Fibroblast of upper back skin (primary cell): ENCODE results near the gene PKN2.
A peak's percentile ranks its signal among the peaks of the same experiment; 100 is the strongest.
"Not testable (repeated sequence)": the region's sequence is repeated elsewhere in the genome, so short reads cannot be mapped to it uniquely, and the experiment has no call there.

Experiments
- DNase-seq: peaks from one replicate; pipeline ENCODE4 v3.0.0-alpha.2; 2013

PKN2 gene

DNA sequence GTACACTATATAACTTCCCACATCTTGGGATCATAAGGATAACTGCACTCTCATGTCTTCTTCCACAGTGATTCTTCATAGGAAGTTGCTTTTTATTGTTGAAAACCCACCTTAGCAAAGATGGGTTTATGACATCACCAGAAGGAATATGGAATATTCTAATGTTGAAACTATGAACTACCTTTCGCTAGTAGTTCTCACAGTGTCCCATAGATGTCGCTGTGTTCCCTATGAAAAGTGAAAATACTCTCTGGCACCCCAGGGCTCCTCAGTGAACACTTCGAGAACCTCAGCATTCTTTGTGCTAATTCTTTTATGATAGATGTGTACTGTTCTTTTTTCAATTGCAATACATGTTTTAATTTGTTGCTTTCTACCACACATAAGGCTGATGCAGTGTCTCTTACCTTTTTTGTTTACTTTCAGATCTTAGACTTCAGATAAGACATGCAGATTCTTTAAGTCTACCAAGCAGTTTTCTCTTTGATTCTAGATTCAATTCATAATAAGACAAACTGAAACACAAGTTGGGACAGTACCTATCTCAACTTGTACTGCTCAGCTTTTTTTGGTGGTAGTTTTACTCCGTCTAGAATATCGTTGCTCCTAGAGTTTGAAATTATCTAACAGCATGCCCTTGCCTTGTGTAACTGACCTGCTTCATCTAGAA, 116.4 kb downstream of the PKN2 start:
- peak; percentile 17 for DNase-seq

DNA sequence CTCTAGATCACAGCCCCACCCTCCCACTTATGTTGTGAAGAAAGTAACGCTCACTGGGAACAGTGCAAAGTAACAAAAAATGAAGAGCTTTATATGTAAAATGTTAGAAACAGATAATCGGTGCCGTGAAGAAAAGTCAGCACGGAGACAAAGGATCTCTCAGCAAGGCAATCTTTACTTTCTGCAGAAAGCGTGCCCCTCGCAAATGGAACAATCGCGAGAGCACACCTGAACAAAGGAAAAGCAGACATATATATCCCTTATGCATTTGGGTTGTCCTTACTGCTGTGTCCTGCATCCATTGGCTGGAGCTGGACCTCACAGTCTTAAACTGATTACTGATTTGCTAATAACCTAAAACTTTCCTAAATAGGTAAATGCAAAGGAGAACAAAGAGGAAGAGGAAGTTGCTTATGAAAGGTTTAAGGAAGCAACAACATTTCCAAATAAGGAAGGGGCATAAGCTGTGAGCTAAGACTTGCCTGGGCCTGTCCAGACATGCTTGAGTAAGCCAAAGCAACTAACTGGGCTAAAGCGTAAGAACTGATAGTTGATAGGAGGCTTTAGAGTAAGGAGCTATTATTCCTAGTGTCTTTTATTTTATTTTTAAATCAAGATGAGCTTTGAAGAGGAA, 117.6 kb downstream of the PKN2 start:
- peak; percentile 35 for DNase-seq

DNA sequence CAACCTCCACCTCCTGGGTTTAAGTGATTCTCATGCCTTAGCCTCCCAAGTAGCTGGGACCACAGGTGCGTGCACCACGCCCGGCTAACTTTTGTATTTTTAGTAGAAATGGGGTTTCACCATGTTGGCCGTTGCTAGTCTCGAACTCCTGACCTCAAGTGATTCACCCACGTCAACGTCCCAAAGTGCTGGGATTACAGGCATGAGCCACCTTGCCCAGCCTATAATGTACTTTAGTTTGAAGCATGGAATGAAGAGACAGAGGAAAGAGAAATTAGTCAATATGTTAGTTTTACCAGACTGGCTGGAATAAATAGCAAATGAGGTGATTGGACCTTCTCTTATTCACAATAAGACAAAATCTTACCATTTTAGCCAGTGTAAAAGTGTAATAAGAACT, 118.3 kb downstream of the PKN2 start:
- DNase-seq: peak; percentile 1

DNA sequence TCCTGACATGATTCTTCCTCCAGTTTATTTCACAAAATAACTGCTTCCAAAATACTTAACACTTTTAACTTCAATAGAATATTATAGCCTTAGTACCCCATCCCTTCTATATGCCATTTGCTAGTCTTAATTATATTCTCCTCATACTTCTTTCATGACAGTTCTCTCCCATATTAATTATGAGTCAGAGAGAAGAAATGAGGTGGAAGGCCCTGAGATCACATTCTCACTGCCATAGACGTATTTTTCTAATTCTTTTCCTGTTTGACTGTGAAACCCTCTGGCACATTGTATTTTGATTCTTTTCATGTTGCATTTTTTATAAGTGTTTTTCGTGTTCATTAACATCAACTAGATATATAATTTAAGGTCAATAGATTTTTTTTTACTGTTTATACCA, 118.9 kb downstream of the PKN2 start:
- peak; percentile 70 for DNase-seq

DNA sequence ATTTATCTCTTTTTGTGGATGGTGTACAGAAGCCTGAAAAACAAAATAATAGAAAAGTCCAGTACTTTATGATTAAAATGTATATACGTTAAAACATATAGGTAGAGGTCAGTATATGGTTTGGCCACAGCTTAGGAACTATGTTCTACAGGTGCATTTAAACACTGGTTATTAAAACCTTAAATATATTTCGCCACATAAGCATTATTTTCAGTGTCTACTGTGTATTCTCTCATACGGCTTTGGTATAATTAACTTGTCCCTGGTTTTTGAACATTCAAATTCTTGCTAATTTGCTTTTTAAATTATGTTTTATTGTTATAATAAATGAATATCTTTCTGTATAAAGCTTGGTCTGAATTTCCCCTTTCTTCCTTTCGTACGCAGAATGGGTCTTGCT, 119.4 kb downstream of the PKN2 start:
- no peak for DNase-seq

DNA sequence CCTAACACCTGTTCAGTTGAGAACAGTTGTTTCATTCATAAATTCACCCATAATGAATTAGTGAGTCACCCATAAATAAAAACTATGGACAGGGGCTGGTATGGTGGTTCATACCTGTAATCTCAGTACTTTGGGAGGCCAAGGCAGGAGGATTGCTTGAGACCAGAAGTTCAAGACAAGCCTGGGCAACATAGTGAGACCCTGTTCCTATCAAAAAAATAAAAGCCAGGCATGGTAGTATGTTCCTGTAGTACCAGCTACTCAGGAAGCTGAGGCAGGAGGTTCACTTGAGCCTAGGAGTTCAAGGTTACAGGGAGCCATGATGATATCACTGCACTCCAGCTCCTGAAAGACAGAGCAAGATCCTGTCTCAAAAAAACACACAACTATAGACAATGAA, 128.3 kb downstream of the PKN2 start:
- DNase-seq: no peak

DNA sequence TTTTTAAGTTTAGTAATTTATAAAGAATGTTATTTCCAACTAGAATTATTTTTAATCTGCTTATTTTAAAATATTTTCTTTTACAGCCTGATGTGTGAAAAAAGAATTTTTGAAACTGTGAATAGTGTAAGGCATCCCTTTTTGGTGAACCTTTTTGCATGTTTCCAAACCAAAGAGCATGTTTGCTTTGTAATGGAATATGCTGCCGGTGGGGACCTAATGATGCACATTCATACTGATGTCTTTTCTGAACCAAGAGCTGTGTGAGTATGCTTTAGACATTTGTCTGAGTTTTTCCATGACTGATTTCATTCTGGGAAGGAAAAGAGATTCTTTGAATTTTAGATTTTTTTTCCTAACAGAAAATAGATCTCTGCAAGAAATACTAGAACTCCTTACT, 129.4 kb downstream of the PKN2 start:
- DNase-seq: no peak

DNA sequence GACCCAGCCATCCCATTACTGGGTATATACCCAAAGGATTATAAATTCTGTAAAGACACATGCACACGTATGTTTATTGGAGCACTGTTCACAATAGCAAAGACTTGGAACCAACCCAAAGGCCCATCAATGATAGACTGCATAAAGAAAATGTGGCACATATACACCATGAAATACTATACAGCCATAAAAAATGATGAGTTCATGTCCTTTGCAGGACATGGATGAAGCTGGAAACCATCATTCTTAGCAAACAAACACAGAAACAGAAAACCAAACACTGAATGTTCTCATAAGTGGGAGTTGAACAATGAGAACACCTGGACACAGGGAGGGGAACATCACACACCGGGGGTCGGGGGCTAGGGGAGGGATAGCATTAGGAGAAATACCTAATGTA, 135.6 kb downstream of the PKN2 start:
- DNase-seq: not testable (repeated sequence)

DNA sequence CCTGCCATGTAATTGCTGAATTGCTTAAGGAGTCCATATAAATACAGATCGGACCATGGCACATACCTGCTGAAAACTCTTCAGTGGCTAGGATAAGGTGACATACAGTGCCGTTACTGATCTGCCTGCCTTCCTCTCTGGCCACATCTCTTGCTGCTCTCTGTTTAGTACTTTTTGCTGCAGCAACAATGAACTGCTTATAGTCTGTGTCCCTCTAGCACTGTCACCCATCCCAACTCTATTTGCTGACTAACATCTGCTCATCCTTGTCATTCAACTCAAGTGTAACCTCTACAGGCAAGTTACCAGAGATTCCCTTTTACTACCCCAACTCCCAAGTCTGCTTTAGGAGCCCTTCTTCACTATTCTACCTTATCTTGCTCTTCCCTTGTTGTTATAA, 141.6 kb downstream of the PKN2 start:
- no peak for DNase-seq

DNA sequence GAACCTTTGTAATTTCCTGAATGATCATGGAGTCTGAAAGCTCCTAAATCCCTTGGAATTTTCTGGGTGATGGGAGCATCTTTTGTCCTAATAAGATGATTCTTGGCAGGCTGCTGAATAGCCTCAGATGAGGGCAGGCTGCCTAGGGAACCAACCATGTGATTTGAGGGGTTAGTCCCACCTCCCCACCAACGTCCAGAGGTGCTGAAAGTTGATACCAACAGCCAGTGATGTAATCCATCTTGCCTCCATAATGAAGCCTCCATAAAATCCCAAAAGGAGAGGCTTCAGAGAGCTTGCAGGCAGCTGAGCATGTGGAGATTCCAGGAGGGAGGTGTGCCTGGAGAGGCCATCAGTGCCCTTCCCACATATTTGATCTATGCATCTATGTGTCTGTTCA, 163.6 kb downstream of the PKN2 start:
- DNase-seq: no peak

DNA sequence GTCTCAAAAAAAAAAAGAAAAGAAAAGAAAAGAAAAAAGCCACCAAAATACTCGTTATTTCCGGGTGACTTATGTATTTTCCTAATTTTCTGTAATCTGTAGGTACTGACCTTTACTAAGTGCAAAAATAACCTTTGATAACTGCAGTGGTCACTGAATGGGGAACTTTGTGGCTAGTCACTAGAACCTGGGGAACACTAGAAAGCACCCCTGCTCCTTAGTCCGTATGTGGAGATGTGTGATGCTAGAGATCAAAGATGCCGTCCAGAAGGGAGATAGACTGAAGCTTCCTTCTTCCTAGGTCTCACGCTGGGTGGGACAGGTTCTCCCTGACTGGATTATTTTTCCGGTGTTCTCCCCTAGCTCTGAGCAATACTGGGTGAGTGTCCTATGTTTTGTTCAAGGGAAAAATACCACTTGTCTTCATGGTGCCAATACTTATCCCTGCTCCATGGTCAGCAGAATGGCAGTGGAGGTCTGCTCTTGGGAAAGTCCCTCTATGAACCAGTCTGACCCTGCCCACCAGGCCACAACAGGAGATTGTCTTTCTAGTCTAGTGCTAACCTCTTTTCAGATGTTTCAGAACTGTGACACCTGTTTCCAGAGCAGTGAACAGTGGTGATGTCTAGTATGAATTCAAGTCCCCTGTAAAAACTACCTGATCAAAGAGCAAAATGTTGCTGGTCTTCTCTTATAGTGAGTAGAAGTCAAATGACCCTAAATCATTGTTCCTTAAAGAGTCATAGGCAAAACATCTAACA, 167.4 kb downstream of the PKN2 start:
- DNase-seq: no peak

DNA sequence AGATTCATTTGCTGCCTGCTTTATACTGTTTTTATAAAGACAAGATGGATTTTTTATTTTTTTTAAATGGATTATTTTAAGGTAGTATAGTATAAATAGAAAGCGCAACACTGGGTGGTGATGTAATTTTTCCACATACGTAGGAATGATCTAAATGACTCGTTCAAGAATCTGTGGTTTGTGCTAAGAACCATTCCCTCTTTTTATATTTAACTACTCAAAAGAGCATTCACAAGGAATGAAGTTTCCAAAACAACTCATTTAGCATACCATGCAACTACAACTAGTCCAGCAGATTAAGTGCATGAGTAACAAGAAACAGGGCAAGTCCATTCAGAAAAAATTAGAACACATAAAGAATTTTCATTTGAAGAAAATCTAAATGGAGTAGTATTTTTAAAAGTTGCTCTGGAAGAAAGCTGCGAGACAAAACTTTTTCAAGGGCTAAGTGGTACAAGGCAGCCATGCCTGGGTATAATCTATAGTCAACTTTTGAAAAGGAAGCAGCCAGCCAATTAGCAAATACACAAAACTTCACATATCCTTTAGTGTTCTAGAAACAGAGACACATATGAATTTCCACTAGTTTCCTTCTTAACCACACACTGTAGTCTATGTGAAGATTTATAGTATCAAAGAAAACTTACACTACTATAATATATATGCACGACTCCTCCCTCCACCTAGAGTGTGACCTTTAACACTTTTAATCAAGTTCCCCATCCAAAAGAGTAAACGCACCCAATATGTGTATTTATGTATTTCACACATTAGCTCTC, 183.9 kb downstream of the PKN2 start:
- peak; percentile 79 for DNase-seq

DNA sequence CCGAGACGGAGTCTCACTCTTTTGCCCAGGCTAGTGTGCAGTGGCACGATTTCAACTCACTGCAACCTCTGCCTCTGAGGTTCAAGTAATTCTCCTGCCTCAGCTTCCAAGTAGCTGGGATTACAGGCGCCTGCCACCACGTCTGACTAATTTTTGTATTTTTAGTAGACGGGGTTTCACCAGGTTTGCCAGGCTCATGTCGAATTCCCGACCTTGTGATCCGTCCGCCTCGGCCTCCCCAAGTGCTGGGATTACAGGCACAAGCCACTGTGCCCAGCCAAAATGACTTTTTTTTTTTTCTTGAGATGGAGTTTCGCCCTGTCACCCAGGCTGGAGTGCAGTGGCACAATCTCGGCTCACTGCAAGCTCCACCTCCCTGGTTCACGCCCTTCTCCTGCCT, 185.6 kb downstream of the PKN2 start:
- not testable (repeated sequence) for DNase-seq

DNA sequence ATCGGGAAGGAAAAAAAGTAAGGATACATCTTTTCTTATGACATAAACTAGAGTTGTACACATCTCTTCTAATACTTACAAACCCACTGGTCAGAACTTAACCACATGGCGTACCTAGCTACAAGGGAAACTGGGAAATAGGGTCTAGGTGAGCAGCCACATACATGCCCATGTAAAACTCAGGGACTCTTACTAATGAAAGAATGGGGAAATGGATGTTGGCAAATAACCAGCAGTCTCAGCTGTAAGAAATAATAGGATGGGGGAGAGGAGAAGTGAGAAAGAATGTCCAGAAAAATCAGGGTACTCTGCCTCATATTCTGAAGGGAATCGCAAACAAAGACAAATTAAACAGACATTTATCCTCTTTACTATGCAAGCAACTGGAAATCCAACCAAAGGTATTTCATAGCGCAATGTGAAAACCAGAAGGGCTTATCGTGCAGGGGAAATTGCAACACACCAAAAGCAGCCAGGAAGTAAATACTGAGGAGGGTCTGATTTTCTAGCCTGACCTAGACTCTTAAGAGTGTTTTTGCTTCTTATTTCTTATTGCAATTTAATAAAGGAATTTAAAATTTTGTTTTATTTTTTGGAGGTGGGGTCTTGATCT, 189.8 kb downstream of the PKN2 start:
- DNase-seq: peak; percentile 30

DNA sequence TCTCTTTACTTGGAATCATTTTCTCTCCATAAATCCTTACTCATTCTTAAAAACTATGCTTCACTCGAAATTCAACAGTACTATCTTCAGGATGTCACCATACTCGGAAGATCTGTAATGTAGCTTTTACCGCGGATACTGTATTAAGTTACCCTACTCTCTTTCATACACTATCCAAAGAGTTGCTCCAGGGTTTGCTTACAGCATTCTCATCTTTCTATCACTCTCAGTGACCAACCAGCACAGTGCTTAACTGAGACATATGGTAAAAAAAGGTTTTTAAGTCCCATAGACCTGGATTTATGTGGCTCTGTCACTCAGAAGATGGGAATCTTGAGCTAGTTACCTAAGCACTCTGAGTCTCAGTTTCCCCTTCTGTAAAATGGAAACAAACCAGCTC, 191.5 kb downstream of the PKN2 start:
- DNase-seq: no peak

DNA sequence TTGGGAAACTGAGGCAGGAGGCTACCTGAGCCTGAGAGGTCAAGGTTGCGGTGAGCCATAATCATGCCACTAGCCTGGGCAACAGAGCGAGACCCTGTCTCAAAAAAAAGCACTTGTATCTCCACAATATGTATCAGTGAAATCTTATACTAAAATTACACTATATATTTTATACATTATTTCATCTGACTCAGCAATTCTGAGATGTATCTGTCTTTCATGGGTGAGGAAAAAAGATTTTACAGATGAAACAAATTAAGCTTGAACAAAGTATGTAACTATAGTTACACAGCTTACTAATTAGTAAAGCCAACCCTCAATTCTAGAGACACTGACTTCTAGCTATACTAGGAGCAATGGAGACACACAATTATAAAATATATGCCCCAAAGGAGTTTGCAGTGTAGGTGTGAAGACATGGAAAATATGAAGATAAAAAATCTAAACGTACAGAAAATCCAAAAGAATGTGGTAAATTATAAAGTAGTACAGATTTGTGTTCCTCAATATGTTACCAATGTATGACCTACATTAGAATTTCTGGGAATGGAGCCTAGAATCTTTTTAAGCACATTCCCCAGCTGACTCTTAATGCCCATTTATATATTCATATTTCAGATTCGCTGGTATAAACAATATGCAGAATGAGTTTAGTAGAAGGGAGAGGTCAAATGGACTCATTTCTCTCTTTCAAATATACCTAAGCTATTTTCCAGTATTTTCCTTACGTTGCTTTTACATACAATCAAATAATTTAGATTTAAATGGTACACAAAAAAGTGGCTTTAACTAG, 192.7 kb downstream of the PKN2 start:
- peak; percentile 33 for DNase-seq

DNA sequence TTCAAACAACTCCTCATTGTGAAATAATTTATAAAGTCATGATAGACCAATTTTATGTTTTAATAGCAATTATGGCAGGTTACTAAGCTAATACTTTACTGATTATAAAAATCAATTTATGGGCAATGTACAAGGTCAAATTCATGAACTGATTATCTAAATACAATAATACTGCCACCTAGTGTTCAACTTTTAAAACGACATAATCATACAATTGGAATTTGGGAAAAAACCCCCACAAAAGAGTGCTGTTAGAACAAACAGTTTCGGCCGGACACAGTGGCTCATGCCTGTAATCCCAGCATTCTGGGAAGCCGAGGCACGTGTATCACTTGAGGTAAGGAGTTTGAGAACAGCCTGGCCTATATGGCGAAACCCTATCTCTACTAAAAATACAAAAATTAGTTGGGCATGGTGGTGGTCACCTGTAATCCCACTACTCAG, 193.3 kb downstream of the PKN2 start:
- DNase-seq: peak; percentile 46

DNA sequence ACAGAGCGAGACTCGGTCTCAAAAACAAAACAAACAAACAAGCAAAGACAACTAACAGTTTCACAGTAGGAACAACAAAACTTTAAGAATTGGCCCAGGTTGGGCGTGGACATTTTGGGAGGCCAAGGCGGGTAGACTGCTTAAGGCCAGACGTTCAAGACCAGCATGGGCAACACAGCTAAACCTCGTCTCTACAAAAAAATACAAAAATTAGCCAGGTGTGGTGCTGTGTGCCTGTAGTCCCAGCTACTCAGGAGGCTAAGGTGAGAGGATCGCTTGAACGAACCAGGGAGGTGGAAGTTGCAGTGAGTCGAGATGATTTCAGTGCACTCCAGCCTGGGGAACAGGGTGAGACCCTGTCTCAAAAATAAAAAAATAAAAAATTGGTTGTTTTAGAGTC, 193.8 kb downstream of the PKN2 start:
- DNase-seq: no peak

DNA sequence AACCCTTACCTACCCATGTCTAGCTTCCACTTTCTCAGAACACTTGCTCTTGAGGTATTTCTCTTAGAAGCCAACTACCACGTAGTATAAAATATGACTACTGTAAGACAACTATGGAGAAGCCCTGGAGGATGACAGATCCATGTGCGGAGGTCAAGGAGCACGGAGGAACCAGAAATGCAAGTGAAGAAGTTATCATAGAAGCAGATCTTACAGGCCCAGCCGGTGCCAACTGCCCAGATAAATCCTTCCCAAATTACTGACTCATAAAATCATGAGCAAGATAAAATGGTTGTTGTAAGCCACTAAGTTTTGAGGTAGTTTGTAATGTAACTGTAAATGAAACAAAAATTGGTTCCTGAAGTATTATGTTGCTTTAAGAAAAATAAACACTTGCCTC, 194.7 kb downstream of the PKN2 start:
- no peak for DNase-seq

DNA sequence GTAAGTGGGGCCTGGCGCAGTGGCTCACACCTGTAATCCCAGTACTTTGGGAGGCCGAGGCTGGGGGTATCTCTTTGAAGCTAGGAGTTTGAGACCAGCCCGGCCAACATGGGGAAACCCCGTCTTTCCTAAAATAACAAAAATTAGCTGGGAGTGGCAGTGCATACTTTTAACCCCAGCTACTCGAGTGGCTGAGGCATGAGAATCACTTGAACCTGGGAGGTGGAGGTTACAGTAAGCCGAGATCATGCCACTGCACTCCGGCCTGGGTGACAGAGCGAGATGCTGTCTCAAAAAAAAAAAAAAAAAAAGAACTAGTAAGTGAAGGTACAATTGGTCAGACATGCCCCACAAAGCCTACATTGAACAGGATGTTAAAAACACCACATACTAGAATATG, 196.6 kb downstream of the PKN2 start:
- not testable (repeated sequence) for DNase-seq

DNA sequence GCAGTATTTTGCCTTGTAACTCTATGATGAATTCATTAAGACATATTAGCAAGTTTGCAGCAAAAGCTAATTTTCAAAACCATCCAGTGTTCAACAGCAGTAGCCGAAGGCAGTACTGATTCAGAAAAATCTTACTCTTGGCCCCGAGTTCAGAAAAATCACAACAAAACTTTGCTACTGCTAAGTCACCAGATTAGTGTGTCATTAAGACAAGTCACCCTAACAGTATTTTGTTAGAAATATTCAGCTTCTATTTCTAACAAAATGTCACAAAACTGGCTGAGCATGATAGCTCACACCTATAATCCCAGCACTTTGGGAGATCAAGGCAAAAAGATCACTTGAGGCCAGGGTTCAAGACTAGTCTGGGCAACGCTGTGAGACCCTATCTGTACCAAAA, 199.1 kb downstream of the PKN2 start:
- no peak for DNase-seq
